Naive thymus-derived CD4-positive, alpha-beta T cell (primary cell): ENCODE results near the gene AJM1. TPM values are rescaled to one million over a fixed set of nuclear protein-coding genes. Genes with fewer than 3 reads are reported as not detected.

Experiments used
- ATAC-seq: fragments of 150-1000 bp; cut with Tn5 transposase; 2 replicates; pipeline ENCODE4 v1.10.0; 2021; ENCODE audit warnings: mild to moderate bottlenecking, moderate library complexity
- CTCF ChIA-PET: fragments of 350-600 bp; sonication (Branson Sonifier 250); formaldehyde crosslinking; loops from one replicate; lab custom pipeline; 2021; ENCODE audit warnings: antibody characterized with exemption; lab: Charles Lee
- POLR2A ChIA-PET: fragments of 350-600 bp; sonication (Branson Sonifier 250); formaldehyde crosslinking; loops from one replicate; lab custom pipeline; 2021; ENCODE audit warnings: antibody characterized with exemption, inconsistent platforms; lab: Charles Lee
- DNase-seq, 9 donors: peaks; one replicate each; pipeline versions ENCODE4 v3.0.0 to v3.0.0-alpha.2; 2020 to 2022; ENCODE audit warnings: mixed read lengths in 1 of 9
- H3K27ac ChIP-seq: one replicate; pipeline ENCODE4 v1.7.0; 2013; ENCODE audit warnings: mild to moderate bottlenecking, low read depth, low read length, moderate library complexity
- H3K27me3 ChIP-seq, 2 donors: one replicate each; pipeline ENCODE4 v1.7.0; 2013; ENCODE audit warnings: low read length in 2 of 2, mild to moderate bottlenecking in 2 of 2, moderate library complexity in 2 of 2; ENCODE audit not compliant: control insufficient read depth in 2 of 2, insufficient read depth in 2 of 2
- H3K36me3 ChIP-seq, 3 experiments: 1 replicate in 2 of 3; 2 replicates in 1 of 3; pipeline ENCODE4 v1.7.0; 2013; ENCODE audit warnings: low read length in 3 of 3, mild to moderate bottlenecking in 3 of 3, moderate library complexity in 1 of 3; ENCODE audit not compliant: insufficient read depth in 3 of 3, control insufficient read depth in 2 of 3
- H3K4me1 ChIP-seq, 2 donors: one replicate each; pipeline ENCODE4 v1.7.0; 2013; ENCODE audit warnings: low read length in 2 of 2, mild to moderate bottlenecking in 2 of 2, moderate library complexity in 1 of 2; ENCODE audit not compliant: control insufficient read depth in 2 of 2, insufficient read depth in 2 of 2
- H3K4me3 ChIP-seq: 2 replicates; pipeline ENCODE4 v1.7.0; 2013; ENCODE audit warnings: mild to moderate bottlenecking, low read length
- H3K9me3 ChIP-seq, 3 experiments: 1 replicate in 2 of 3; 2 replicates in 1 of 3; pipeline ENCODE4 v1.7.0; 2013; ENCODE audit warnings: low read length in 3 of 3; ENCODE audit not compliant: control insufficient read depth in 2 of 3
- H3K27ac Mint-ChIP-seq, 9 donors: one replicate each; pipeline ENCODE4 v1.8.0; 2020 to 2022; ENCODE audit warnings: mixed read lengths in 9 of 9, mild to moderate bottlenecking in 8 of 9, moderate library complexity in 5 of 9, inconsistent platforms in 2 of 9
- H3K27me3 Mint-ChIP-seq, 5 donors: one replicate each; pipeline ENCODE4 v1.8.0; 2021 to 2022; ENCODE audit warnings: mixed read lengths in 5 of 5, mild to moderate bottlenecking in 1 of 5
- H3K36me3 Mint-ChIP-seq, 5 donors: one replicate each; pipeline ENCODE4 v1.8.0; 2020 to 2022; ENCODE audit warnings: mixed read lengths in 5 of 5, mild to moderate bottlenecking in 3 of 5, inconsistent platforms in 1 of 5
- H3K4me1 Mint-ChIP-seq, 7 donors: one replicate each; pipeline ENCODE4 v1.8.0; 2020 to 2022; ENCODE audit warnings: mixed read lengths in 7 of 7, mild to moderate bottlenecking in 3 of 7, inconsistent platforms in 1 of 7
- H3K4me3 Mint-ChIP-seq, 10 donors: one replicate each; pipeline ENCODE4 v1.8.0; 2020 to 2022; ENCODE audit warnings: mild to moderate bottlenecking in 10 of 10, mixed read lengths in 10 of 10, moderate library complexity in 6 of 10, inconsistent platforms in 2 of 10
- H3K9me3 Mint-ChIP-seq, 11 donors: one replicate each; pipeline ENCODE4 v1.8.0; 2020 to 2022; ENCODE audit warnings: mixed read lengths in 11 of 11, mild to moderate bottlenecking in 4 of 11, inconsistent platforms in 1 of 11, moderate library complexity in 1 of 11
- intact Hi-C, 2 donors: fragments of 100-400 bp; cut with micrococcal nuclease; formaldehyde crosslinking; loops; one replicate each; pipeline ENCODE4 v1.15.1; 2023
- polyA plus RNA-seq, 2 donors: library from polyadenylated mRNA; unstranded; fragments of 300-500 nt; fragmentation: Illumina TruSeq; gene quantifications; one replicate each; pipeline ENCODE4 v1.2.3, GENCODE V29; 2021
- total RNA-seq, 6 experiments: library from RNA in 5 of 6; stranded (reverse) in 5 of 6; gene quantifications; 1 replicate in 5 of 6; 2 replicates in 1 of 6; pipeline ENCODE4 v1.2.3 and lab custom pipeline; 2021 to 2026

The AJM1 gene
- total and polyA plus RNA-seq, 7 experiments from 2014 or later: 0.04 to 7.5 (median 1.3) TPM; not detected in 1

DNA sequence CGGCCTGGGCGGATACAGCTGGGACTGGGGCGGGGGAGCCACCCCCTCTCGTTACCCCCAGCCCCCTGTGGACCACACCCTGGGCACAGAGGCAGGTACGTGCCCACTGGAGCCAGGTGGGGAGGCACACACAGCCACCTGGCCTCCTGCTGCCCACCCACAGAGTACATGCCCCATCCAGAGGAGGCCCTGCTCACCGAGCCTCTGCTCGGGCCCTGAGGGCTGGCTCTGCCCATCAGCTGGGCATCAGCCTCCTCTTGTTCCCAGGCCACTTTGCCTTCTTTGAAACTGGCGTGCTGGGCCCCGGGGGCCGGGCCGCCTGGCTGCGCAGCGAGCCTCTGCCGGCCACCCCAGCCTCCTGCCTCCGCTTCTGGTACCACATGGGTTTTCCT lies 16.2 kb downstream of the AJM1 start:
- ATAC-seq (no peak), DNase-seq (no peak)
- Mint-ChIP-seq H3K36me3 (no peaks in the 10 kb centered on the region), H3K9me3 (no peaks in the 10 kb centered on the region), H3K4me1 (peaks cover 0 to 4% (median 0%) of the 10 kb centered on the region in 7 donors), H3K27ac (no peak overlapping the region), H3K4me3 (no peak overlapping the region), H3K27me3 (no peaks in the 10 kb centered on the region)
- H3K27ac ChIP-seq: no peak overlapping the region
- no peaks in the 10 kb centered on the region for H3K4me1 ChIP-seq
- ChIA-PET CTCF (no interaction called here), POLR2A (interaction anchor here (1.3 kb wide), 1 partner anchor 9 kb away, joined by 3 read pairs; no protein-coding TSS in a partner anchor)
- no peak overlapping the region for H3K4me3 ChIP-seq
- H3K36me3 ChIP-seq: peaks cover 8 to 30% (median 9%) of the 10 kb centered on the region in 3 experiments
- H3K27me3 ChIP-seq: no peaks in the 10 kb centered on the region
- H3K9me3 ChIP-seq: no peaks in the 10 kb centered on the region
- intact Hi-C loops: no loop called here

DNA sequence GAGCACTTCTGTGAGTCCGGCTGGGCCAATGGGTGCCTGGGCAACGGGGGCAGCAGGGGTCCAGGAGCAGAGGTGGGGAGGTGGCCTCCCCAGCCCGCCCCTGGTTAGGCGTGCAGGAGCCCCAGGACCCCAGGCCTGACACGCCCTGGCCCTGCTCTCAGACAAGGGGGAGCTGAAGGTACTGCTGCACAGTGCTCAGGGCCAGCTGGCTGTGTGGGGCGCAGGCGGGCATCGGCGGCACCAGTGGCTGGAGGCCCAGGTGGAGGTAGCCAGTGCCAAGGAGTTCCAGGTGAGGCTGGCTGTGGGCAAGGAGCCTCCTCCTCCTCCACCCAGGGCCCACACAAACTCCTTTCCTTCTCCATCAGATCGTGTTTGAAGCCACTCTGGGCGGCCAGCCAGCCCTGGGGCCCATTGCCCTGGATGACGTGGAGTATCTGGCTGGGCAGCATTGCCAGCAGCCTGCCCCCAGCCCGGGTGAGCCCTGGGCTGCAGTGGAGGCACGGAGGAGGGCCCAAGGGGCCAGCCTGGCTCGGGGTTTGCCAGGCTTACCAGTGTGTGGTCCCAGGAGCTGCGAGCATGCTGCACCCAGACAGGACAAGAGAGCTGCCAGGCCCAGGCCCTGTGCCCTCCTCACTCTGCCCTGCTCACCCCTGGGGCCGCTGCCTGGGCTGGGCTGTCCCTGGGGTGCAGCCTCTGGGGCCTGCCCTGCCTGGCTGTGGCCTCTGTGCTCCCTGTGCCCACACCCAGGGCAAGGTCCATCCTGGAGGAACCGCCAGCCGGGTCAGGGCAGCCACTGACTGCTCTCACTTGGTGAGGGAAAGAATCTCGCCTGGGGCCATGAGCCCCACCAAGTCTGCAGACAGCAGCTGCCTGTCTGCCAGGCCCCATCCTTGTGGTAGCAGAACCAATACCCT lies 16.8 kb downstream of the AJM1 start:
- no peaks in the 10 kb centered on the region for H3K4me1 ChIP-seq
- H3K4me1 Mint-ChIP-seq: peaks cover 0 to 10% (median 6%) of the 10 kb centered on the region in 7 donors
- H3K27me3 ChIP-seq: no peaks in the 10 kb centered on the region
- peaks cover 8 to 36% (median 9%) of the 10 kb centered on the region in 3 experiments for H3K36me3 ChIP-seq
- no peak overlapping the region for H3K4me3 ChIP-seq
- H3K36me3 Mint-ChIP-seq: peaks cover 0 to 4% (median 3%) of the 10 kb centered on the region in 5 donors
- peak; percentile 8 for ATAC-seq
- intact Hi-C loops: no loop called here
- H3K9me3 ChIP-seq: no peaks in the 10 kb centered on the region
- peak in 2 of 9 donors; percentile 6 to 9 for DNase-seq
- H3K27me3 Mint-ChIP-seq: no peaks in the 10 kb centered on the region
- ChIA-PET POLR2A (interaction anchor here (1.0 to 1.3 kb wide), 2 partner anchors 9 to 28 kb away, joined by 3 read pairs; partner anchors contain the start of gene TRAF2), CTCF (no interaction called here)
- H3K9me3 Mint-ChIP-seq: no peaks in the 10 kb centered on the region
- no peak overlapping the region for H3K4me3 Mint-ChIP-seq
- H3K27ac ChIP-seq: no peak overlapping the region
- H3K27ac Mint-ChIP-seq: no peak overlapping the region

DNA sequence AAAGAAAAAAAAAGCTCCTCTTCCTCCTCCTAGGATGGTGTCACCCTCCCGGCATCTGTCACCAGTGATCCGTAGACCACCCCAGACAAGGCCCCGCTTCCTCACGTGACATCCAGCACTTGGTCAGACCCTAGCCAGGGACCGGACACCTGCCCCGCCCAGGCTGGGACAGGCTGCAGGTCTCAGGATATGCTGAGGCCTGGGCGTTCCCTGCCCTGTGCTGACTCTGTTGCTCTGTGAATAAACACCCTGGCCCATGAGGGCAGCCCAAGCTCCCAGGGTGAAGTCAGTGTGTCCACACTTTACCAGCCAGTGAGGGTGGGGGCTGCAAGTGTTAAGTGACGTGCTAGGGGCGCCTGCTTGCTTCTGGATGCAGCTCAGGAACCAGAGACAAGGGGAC lies 18.3 kb downstream of the AJM1 start:
- POLR2A ChIA-PET: interaction anchor here (1.0 kb wide), 1 partner anchor 26 kb away, joined by 3 read pairs; the partner anchor contains the start of gene TRAF2
- H3K4me3 ChIP-seq: no peak overlapping the region
- H3K4me3 Mint-ChIP-seq: no peak overlapping the region
- no peaks in the 10 kb centered on the region for H3K9me3 Mint-ChIP-seq
- peaks cover 7 to 8% of the 10 kb centered on the region in 2 donors for H3K4me1 ChIP-seq
- H3K27ac ChIP-seq: no peak overlapping the region
- peak overlapping the region in 2 of 9 donors; percentile 70 to 83 for H3K27ac Mint-ChIP-seq
- ATAC-seq (no peak), DNase-seq (peak in 1 of 9 donors; percentile 6)
- intact Hi-C loops: no loop called here
- H3K4me1 Mint-ChIP-seq: peaks cover 4 to 21% (median 15%) of the 10 kb centered on the region in 7 donors
- H3K27me3 Mint-ChIP-seq: no peaks in the 10 kb centered on the region
- peaks cover 8 to 36% (median 9%) of the 10 kb centered on the region in 3 experiments for H3K36me3 ChIP-seq
- H3K27me3 ChIP-seq: no peaks in the 10 kb centered on the region
- peaks cover 0 to 4% (median 3%) of the 10 kb centered on the region in 5 donors for H3K36me3 Mint-ChIP-seq
- H3K9me3 ChIP-seq: no peaks in the 10 kb centered on the region
- CTCF ChIA-PET: interaction anchor here (1.0 kb wide), 1 partner anchor 167 kb away, joined by 3 read pairs; no protein-coding TSS in a partner anchor

DNA sequence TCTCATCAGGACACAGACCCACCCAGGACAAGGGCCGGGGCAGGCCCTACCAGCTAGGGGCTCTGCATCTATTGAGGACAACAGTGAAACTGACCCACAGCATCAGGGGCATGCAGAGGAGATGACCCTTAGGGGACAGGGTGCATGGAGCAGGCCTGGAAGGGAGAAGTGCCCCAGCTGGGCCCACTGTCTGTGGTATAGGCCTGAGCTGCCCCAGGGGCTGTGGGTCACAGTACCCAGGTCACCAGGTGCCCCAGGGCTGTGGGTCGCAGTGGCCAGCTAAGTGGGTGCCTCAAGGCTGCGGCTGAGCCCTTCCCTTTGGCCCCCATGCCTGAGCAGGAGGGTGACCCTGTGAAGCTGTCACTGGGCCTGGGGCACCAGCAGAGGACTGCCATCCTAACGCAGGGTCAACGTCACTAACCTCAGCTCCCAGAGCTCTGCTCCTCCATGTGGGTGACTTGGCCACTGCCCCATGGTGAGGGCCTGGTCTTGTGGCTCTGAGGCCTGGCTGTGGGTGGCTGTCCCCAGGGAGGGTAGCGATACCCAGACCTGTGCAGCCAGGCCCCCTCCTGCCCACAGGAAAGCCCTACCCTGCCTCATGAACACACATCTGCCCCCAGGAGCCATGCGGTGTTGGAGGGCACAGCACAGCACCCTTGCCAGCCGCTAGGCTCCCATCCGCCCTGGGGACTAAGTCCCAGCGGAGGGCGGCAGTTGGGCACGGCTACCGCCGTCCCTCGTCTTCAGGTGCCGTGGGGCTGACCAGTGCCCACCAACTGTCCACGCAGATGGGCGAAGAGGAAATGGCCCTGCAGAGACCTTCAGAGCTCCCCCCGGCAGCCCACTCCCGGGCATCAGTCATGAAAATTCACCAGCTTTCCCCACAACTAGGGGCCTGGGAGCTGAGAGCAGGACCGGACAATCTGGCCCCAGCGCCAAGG lies 18.9 kb downstream of the AJM1 start:
- Mint-ChIP-seq H3K27ac (peak overlapping the region in 1 of 9 donors; percentile 63), H3K9me3 (no peaks in the 10 kb centered on the region), H3K4me1 (peaks cover 4 to 21% (median 15%) of the 10 kb centered on the region in 7 donors), H3K27me3 (no peaks in the 10 kb centered on the region), H3K4me3 (no peak overlapping the region), H3K36me3 (peaks cover 0 to 5% (median 3%) of the 10 kb centered on the region in 5 donors)
- DNase-seq (peak in 1 of 9 donors; percentile 7), ATAC-seq (no peak)
- peaks cover 7 to 8% of the 10 kb centered on the region in 2 donors for H3K4me1 ChIP-seq
- no peaks in the 10 kb centered on the region for H3K9me3 ChIP-seq
- H3K27ac ChIP-seq: no peak overlapping the region
- H3K27me3 ChIP-seq: no peaks in the 10 kb centered on the region
- POLR2A ChIA-PET: no interaction called here
- H3K4me3 ChIP-seq: no peak overlapping the region
- H3K36me3 ChIP-seq: peaks cover 8 to 41% (median 9%) of the 10 kb centered on the region in 3 experiments
- intact Hi-C loops: no loop called here
- CTCF ChIA-PET: interaction anchor here (1.0 kb wide), 1 partner anchor 166 kb away, joined by 3 read pairs; no protein-coding TSS in a partner anchor

DNA sequence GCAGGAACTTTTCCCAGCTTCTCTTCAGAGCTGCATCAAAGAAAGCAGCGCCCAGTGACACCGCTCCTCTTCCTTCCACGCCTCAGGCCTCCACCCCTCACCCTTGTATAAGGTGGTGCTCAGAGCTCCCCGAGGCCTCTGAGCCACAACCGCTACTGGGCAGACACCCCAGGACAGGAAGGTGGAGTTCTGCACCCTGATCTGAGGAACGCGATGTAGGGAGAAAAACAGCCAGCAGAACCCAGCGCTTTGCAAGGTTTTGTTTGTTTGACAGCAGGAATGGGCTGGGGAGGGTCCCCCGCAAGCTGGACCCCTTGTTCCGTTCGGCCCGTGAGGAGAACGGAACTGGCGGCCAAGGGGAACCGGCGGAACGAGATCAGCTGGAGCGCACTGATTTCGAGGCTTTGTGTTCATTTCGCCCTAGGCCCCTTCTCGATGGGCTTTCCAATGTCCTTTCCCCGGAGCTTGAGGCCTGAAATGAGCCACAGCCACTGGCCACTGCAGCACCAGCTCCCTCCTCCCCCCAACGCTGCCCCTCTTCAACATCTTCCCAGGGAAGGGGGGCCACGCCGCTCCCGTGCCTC lies 19.7 kb downstream of the AJM1 start:
- no peaks in the 10 kb centered on the region for H3K9me3 ChIP-seq
- Mint-ChIP-seq H3K27ac (peak overlapping the region in 1 of 9 donors; percentile 63), H3K4me1 (peaks cover 4 to 21% (median 15%) of the 10 kb centered on the region in 7 donors), H3K27me3 (no peaks in the 10 kb centered on the region), H3K36me3 (peaks cover 0 to 5% (median 3%) of the 10 kb centered on the region in 5 donors), H3K4me3 (peak overlapping the region in 1 of 10 donors; percentile 48), H3K9me3 (no peaks in the 10 kb centered on the region)
- H3K27ac ChIP-seq: no peak overlapping the region
- H3K36me3 ChIP-seq: peaks cover 8 to 41% (median 9%) of the 10 kb centered on the region in 3 experiments
- ATAC-seq (no peak), DNase-seq (peak in 1 of 9 donors; percentile 5)
- H3K4me3 ChIP-seq: no peak overlapping the region
- ChIA-PET POLR2A (no interaction called here), CTCF (no interaction called here)
- intact Hi-C loops: no loop called here
- no peaks in the 10 kb centered on the region for H3K27me3 ChIP-seq
- H3K4me1 ChIP-seq: peaks cover 7 to 8% of the 10 kb centered on the region in 2 donors
